Activated CD8-positive, alpha-beta memory T cell treated with anti-CD3 and anti-CD28 coated beads, Interleukin-2, amount 50 U/mL, for 24 hours (primary cell): Measurements from ENCODE around the gene NDOR1.

Source experiments
- DNase-seq: peaks from one replicate; pipeline ENCODE4 v3.0.0-alpha.2; 2020; ENCODE audit errors: extremely low read depth

Gene NDOR1

DNA sequence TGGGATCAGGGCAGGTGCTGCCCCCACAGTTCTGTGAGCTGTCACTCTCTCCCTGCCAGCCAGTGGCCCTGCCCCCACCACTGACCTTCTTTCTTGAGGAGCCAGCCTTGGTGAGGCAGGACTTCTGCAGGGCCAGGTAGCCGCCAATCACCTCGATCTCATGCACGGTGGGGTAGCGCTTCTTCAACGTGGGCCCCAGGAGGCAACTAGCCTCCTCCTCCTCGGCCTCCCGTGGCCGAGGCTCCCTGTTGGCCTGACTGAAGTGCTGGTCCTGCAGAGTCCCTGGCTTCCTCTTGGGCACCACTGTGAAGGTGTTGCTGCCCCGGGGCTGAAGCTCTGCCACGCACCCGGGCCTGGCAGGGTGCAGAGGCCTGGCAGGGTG is 6.6 kb upstream of the NDOR1 start:
- no peak for DNase-seq

DNA sequence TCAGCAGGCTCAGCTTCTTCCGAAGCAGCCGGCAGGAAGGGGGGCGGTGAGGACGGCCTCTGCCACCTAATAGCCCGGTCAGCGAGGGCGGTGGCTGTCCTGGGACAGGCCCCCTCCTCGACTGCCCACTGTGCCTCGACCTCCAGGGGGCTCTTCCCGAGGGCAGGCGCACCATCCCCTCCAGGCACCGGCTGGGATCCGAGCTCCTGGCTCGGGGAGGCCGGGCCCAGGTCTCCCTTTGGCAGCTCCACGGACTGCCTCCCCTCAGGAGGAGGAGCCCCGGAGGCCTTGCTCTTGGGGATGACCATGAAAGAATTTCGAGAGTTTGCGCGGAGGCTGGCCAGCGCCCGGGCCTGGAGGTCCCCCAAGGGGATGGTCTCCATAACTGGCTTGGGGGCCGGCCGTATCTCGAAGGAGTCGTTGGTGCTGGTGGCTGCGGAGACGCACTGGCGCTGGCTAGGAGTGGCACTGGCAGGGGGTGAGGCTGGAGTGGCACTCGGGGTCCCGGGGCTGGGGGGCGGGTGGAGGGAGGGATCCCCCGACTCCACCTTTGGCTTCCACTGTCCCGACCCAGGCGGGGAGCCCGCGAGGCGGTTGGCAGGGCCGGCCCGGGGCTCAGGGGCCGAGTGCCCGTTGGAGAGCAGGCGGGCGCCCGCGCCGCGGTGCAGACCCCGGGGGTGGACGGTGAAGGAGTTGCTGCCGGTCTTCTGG is 5.9 kb upstream of the NDOR1 start:
- DNase-seq, result no peak

DNA sequence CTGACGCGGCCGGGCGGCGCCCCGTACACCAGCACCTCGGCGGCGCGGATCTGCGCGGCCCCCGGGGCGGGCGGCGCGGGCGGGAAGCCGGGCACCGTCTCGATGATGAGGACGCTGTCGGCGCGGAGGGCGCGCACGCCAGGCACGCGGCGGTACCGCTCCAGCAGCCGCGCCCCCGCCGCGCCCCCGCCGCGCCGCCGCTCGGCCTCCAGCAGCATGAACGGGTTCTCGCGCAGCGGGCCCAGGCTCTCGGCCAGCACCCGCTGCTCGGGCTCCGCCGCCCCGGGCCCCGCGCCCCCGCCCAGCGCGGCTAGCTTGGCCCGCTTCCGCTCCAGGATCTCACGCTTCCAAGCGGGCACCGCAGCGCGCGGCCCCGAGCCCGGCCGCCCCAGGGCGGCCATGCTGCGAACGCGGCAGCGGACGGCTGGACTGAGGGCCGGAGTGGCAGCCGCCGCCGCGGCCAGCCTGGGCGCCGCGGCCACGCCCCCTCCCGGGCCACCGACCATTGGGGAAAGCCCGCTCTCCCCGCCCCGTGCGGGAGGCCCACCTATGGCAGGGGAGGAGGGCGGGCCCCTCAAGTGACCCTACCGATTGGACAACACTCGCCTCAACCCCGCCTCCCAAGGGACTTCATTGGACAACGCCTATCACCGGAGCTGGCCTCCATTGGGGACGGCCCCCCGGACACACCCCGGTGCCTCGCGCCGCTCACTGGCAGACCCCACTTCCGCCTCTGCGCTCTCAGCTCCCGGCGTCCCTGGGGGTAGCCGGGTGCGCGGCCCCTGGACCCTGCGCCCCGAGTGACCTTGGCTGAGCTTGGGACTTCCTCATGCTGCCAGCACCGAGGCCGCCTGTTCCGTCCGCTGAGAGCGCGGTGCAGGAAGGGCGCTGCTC is 4.9 kb upstream of the NDOR1 start, which contains the start of gene TPRN:
Gene TPRN (minus strand): TSS at position 431 of the 894 bp plus-strand sequence. CDS start 30 bp downstream, at position 401.
- DNase-seq, result peak; percentile 96

DNA sequence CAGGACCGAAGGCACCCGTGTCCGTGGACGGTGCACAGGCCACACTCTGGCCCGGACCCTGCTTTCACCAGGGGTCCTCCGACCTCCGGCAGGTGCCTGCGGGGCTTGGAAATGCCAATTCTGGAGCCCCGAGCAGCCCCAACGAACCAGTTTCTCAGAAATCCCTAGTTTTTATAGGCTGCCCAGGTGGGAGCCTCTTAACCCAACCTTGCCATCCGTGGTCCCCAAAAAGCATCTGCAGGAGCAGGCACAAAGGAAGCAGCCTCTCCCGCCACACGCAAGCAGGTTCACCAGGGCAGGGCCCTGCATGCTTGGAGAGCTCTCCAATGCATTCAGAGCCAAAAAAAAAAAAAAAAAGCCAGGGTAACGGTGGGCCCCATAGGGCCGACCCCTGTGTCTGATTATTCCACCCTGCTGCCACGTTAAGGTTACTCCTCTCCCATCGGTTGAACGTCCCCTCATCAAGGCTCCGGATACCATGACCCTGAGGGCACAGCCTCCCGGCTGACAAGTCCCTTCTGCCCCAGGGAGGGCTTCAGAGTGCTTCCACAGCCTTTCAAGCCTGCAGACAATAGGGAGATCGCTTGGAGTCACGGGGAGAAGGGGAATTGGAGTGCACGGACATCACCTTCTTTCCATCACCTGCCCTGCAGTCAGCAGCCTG is 4.2 kb upstream of the NDOR1 start:
- DNase-seq, result no peak

GRCh38 chr9:137202966-137203365 is 2.5 kb upstream of the NDOR1 start:
- no peak for DNase-seq

GRCh38 chr9:137204731-137205125 is 772 bp upstream of the NDOR1 start:
- no peak for DNase-seq

- DNase-seq, result no peak
Observed at GRCh38 chr9:137206602-137207001, 1.1 kb downstream of the NDOR1 start.

DNA sequence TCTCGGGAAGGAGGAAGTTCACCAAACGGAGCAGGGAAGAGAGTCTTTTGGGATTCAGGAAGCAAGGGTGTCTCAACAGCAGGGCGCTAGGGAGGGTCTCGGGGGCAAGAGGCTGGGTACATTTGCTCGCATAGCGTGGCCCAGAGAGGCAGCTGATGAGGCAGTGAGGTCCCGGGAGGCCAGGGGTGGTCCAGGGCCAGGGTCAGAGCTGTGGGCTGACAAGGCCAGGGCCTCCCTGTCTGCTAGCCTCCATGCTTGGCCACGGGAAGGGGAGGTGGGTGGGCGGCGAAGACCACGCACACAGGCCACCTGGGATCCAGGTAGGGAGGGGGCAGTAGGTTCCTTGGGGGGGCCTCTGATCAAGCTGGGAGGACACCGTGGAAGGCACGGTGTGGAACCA is 6.0 kb downstream of the NDOR1 start:
- DNase-seq, result no peak

DNA sequence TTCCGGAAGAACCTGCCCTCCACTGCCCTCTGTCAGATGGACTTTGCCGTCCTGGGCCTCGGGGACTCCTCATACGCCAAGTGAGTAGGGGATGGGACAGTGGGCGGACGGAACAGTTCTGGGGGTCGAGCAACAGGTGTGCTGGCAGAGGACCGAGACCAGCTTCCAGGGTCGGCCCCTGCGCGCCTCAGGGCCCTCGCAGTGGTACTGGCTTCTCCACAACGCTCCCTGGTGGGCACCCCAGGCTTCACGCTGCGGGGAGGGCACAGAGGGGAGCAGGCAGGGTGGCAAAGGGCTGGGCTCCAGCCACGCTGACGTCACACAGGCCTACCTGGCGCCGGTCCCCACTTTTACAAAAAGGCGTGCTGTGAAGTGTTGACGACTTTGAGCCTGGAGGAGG is 7.0 kb downstream of the NDOR1 start:
- no peak for DNase-seq

DNA sequence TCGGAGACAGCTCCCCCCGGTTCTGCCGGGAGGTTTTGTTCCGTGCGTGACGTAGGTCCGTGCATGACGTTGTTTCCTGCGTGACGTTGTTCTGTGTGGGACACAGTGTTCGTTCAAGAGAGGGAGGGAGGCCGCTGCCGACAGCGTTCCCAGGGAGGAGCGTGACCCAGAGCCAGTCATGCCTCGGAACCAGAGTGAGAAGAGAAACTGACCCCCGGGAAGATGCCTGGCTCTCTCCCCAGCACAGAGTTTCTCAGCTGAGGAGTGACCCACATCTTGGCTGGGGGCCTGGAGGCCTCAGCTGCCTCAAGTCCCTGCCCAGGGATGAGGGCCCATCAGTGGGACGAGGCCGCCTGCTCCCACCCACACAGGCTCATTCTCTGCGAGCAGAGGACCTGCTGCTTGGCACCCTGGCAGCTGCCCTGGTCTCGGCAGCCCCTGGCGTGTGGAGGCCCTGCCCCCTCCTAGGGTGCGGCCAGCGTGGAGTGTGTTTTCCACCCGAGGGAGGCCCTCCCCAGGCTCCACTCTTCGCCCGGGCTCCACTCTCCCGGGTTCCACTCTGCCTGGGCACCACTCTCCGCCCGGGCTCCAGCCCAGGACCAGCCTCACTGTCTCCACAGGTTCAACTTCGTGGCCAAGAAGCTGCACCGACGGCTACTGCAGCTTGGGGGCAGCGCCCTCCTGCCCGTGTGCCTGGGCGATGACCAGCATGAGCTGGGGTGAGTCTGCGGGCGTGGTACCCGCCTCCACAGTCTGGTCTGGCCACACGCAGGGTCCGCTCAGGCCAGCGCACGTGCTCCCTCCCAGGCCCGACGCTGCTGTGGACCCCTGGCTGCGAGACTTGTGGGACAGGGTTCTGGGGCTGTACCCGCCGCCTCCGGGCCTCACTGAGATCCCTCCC is 7.9 kb downstream of the NDOR1 start:
- DNase-seq, result no peak

- no peak for DNase-seq
Observed at GRCh38 chr9:137214620-137215019, 9.1 kb downstream of the NDOR1 start.

GRCh38 chr9:137215196-137215986 is 9.9 kb downstream of the NDOR1 start:
- DNase-seq, result no peak

- no peak for DNase-seq
Observed at GRCh38 chr9:137216188-137216965, 10.9 kb downstream of the NDOR1 start.

- no peak for DNase-seq
Observed at GRCh38 chr9:137217276-137218211, 12.0 kb downstream of the NDOR1 start.

- DNase-seq, result no peak
Observed at GRCh38 chr9:137218212-137218753, 12.8 kb downstream of the NDOR1 start.

- no peak for DNase-seq
Observed at GRCh38 chr9:137218754-137219271, 13.3 kb downstream of the NDOR1 start.

GRCh38 chr9:137219757-137220316 is 14.3 kb downstream of the NDOR1 start:
- DNase-seq, result no peak
